Measurements from ENCODE around the gene PPP1R1B. TPM values are rescaled to one million over a fixed set of nuclear protein-coding genes. Genes with fewer than 3 reads are reported as not detected.

The PPP1R1B gene
- total RNA-seq: not detected in 2 replicates

GRCh38 chr17:39626171-39627046, at the start of gene PPP1R1B:
TSS of gene PPP1R1B (plus strand) at chr17:39626952. CDS start at chr17:39627393, 441 bp downstream.

DNA sequence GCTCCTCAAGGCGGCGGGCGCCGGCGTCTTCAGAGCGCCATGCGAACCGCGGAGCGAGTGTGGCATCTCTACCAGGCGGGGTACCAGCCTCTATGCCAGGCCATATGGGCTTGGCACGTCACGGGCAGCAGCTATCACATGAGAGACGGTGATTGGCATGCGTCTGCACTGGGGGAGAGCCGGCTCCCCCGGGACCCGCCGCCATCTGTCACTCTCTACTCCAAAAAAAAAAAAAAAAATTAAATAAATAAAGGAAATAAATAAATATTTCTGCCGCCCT, 19.0 kb upstream of the PPP1R1B start, which contains the start of gene NEUROD2:
NEUROD2 (minus strand) TSS at position 70 of the 280 bp plus-strand sequence. CDS start 1,321 bp downstream, outside the sequence.

GRCh38 chr17:39636927-39637736, 10.4 kb downstream of the PPP1R1B start, which contains the start of gene STARD3:
TSS of gene STARD3 (plus strand) at chr17:39637144. CDS start at chr17:39653532, 16,388 bp downstream.

GRCh38 chr17:39664581-39665561, 38.1 kb downstream of the PPP1R1B start, which contains the start of gene TCAP:
TSS of gene TCAP (plus strand) at chr17:39665349. CDS start at chr17:39665360, 11 bp downstream.

GRCh38 chr17:39667945-39668924, 41.5 kb downstream of the PPP1R1B start, which contains the start of gene PNMT:
TSS of gene PNMT (plus strand) at chr17:39668453. CDS start at chr17:39668476, 23 bp downstream.

Other genes starting within 250 kb of the PPP1R1B start
- gene FBXL20, start 225.3 kb upstream of the PPP1R1B start, total RNA-seq: 11.3 and 11.4 TPM in 2 replicates
- gene MED1, start 175.7 kb upstream of the PPP1R1B start, total RNA-seq: 17.3 and 33.5 TPM in 2 replicates
- gene CDK12, start 165.5 kb upstream of the PPP1R1B start, total RNA-seq: 41.4 and 50.8 TPM in 2 replicates
- not detected in 2 replicates for gene NEUROD2, start 19.0 kb upstream of the PPP1R1B start, total RNA-seq
- gene STARD3, start 10.2 kb downstream of the PPP1R1B start, total RNA-seq: 32.2 and 44.2 TPM in 2 replicates
- gene TCAP, start 38.4 kb downstream of the PPP1R1B start, total RNA-seq: 0.44 TPM in 1 of 2 replicates, not detected in the other
- gene PNMT, start 41.5 kb downstream of the PPP1R1B start, total RNA-seq: not detected in 2 replicates
- gene PGAP3, start 61.1 kb downstream of the PPP1R1B start, total RNA-seq: 5.7 and 10.5 TPM in 2 replicates
- 25.5 and 34.6 TPM in 2 replicates for gene ERBB2, start 73.1 kb downstream of the PPP1R1B start, total RNA-seq
- gene MIEN1, start 103.6 kb downstream of the PPP1R1B start, total RNA-seq: 19.5 and 28.7 TPM in 2 replicates
- 0.57 TPM in 1 of 2 replicates, not detected in the other for gene GRB7, start 111.0 kb downstream of the PPP1R1B start, total RNA-seq
- gene IKZF3, start 237.4 kb downstream of the PPP1R1B start, total RNA-seq: not detected in 2 replicates
- gene ZPBP2, start 241.2 kb downstream of the PPP1R1B start, total RNA-seq: not detected in 2 replicates